GM23338 (cell line): ENCODE data around the gene RCVRN. TPM values are rescaled to one million over a fixed set of nuclear protein-coding genes. Genes with fewer than 3 reads are reported as not detected.

Source experiments
- ATAC-seq: fragments of 200-7000 bp; cut with Tn5 transposase; 3 replicates; pipeline ENCODE4 v1.9.1; 2020
- DNase-seq: peaks from one replicate; pipeline ENCODE4 v3.0.0-alpha.2; 2015; ENCODE audit warnings: low spot score
- H2AFZ ChIP-seq: fragments of 200-600 bp; sonication (generic); 2 replicates; pipeline ENCODE4 v1.8.0; 2016; ENCODE audit warnings: antibody characterized with exemption, mild to moderate bottlenecking, moderate library complexity
- H3F3A ChIP-seq: fragments of 200-600 bp; sonication (generic); replicated peaks from 2 replicates; pipeline ENCODE4 v1.8.0; 2017; ENCODE audit warnings: antibody characterized with exemption, mixed run types, low read depth
- H3K27ac ChIP-seq: fragments of 200-600 bp; sonication (generic); 2 replicates; pipeline ENCODE4 v1.6.1; 2016; ENCODE audit warnings: low read depth
- H3K27me3 ChIP-seq: fragments of 200-600 bp; sonication (generic); 2 replicates; pipeline ENCODE4 v1.8.0; 2016; ENCODE audit warnings: mild to moderate bottlenecking, mixed run types, moderate library complexity; ENCODE audit not compliant: insufficient read depth
- H3K36me3 ChIP-seq: fragments of 200-600 bp; sonication (generic); 2 replicates; pipeline ENCODE4 v1.8.0; 2016; ENCODE audit warnings: mild to moderate bottlenecking; ENCODE audit not compliant: insufficient read depth
- H3K4me1 ChIP-seq: fragments of 200-600 bp; sonication (generic); 2 replicates; pipeline ENCODE4 v1.8.0; 2016; ENCODE audit warnings: mild to moderate bottlenecking, moderate library complexity; ENCODE audit not compliant: insufficient read depth
- H3K4me2 ChIP-seq: fragments of 200-600 bp; sonication (generic); 2 replicates; pipeline ENCODE4 v1.7.1; 2017; ENCODE audit warnings: mixed run types
- H3K4me3 ChIP-seq: fragments of 200-600 bp; sonication (generic); 2 replicates; pipeline ENCODE4 v1.6.1; 2016; ENCODE audit warnings: mixed run types
- H3K79me2 ChIP-seq: fragments of 200-600 bp; sonication (generic); replicated peaks from 2 replicates; pipeline ENCODE4 v1.8.0; 2017; ENCODE audit warnings: mild to moderate bottlenecking; ENCODE audit not compliant: insufficient read depth
- H3K9me2 ChIP-seq: fragments of 200-600 bp; sonication (generic); 2 replicates; pipeline ENCODE4 v1.8.0; 2017; ENCODE audit not compliant: insufficient read depth
- H4K20me1 ChIP-seq: fragments of 200-600 bp; sonication (generic); replicated peaks from 2 replicates; pipeline ENCODE4 v1.8.0; 2017; ENCODE audit warnings: mild to moderate bottlenecking; ENCODE audit not compliant: insufficient read depth
- H3K27ac Mint-ChIP-seq: 2 replicates; pipeline ENCODE4 v1.8.0; 2020; ENCODE audit warnings: inconsistent platforms, mild to moderate bottlenecking, moderate library complexity, mixed read lengths
- H3K27me3 Mint-ChIP-seq: 3 replicates; pipeline ENCODE4 v1.8.0; 2022; ENCODE audit warnings: low read depth, mild to moderate bottlenecking, moderate library complexity, mixed read lengths, inconsistent platforms; ENCODE audit not compliant: insufficient read depth, poor library complexity
- H3K36me3 Mint-ChIP-seq: 3 replicates; pipeline ENCODE4 v1.8.0; 2021; ENCODE audit warnings: low read depth, mild to moderate bottlenecking, inconsistent platforms, moderate library complexity, mixed read lengths
- H3K4me1 Mint-ChIP-seq: 3 replicates; pipeline ENCODE4 v1.8.0; 2020; ENCODE audit warnings: mild to moderate bottlenecking, inconsistent platforms, mixed read lengths
- H3K4me3 Mint-ChIP-seq: 3 replicates; pipeline ENCODE4 v1.8.0; 2021; ENCODE audit warnings: moderate library complexity, mild to moderate bottlenecking, inconsistent platforms, mixed read lengths
- H3K9me3 Mint-ChIP-seq: 3 replicates; pipeline ENCODE4 v1.8.0; 2020; ENCODE audit warnings: moderate library complexity, mild to moderate bottlenecking, inconsistent platforms, mixed read lengths
- CREB1 ChIP-seq: fragments of 250-450 bp; sonication (Bioruptor Pico); IDR thresholded peaks from 2 replicates; pipeline ENCODE4 v1.5.0; 2020; ENCODE audit warnings: low read depth, mild to moderate bottlenecking, moderate library complexity
- CTCF ChIP-seq, 2 experiments: fragments of 200-600 bp in 1 of 2; sonication (generic) in 1 of 2; conservative IDR thresholded peaks; 2 replicates each; pipeline versions ENCODE4 v1.5.1 to v1.6.1; 2016 to 2017; ENCODE audit warnings: antibody characterized with exemption in 2 of 2, low read depth in 2 of 2, mild to moderate bottlenecking in 2 of 2, moderate library complexity in 1 of 2
- ETS1 ChIP-seq: IDR thresholded peaks from 2 replicates; pipeline ENCODE4 v1.6.1; 2016; ENCODE audit warnings: antibody characterized with exemption
- EZH2 ChIP-seq: fragments of 200-600 bp; sonication (generic); IDR thresholded peaks from one replicate; pipeline ENCODE4 v1.8.0; 2017; ENCODE audit warnings: antibody characterized with exemption, mild to moderate bottlenecking, low read depth; ENCODE audit not compliant: unreplicated experiment
- JUNB ChIP-seq: IDR thresholded peaks from one replicate; pipeline ENCODE4 v1.6.1; 2016; ENCODE audit warnings: antibody characterized with exemption; ENCODE audit not compliant: unreplicated experiment
- NANOG ChIP-seq: IDR thresholded peaks from 2 replicates; pipeline ENCODE4 v1.6.1; 2016; ENCODE audit warnings: antibody characterized with exemption, borderline replicate concordance
- ZNF462 ChIP-seq: fragments of 250-450 bp; sonication (Bioruptor Pico); IDR thresholded peaks from 2 replicates; pipeline ENCODE4 v1.5.0; 2020; ENCODE audit warnings: mild to moderate bottlenecking, moderate library complexity
- polyA plus RNA-seq: library from polyadenylated mRNA; unstranded; fragments of >200 nt; fragmentation: Nextera tagmentation; extraction: Ambion mirVana; gene quantifications from 2 replicates; pipeline ENCODE4 v1.2.1, GENCODE V29; 2016
- total RNA-seq: library from RNA; depleted of rRNA; stranded (reverse); fragments of >200 nt; shearing (Covaris generic); gene quantifications from 2 replicates; pipeline ENCODE4 v1.2.3, GENCODE V29; 2014

The RCVRN gene
- total and polyA plus RNA-seq, 2 experiments from 2014 or later = not detected

- no peak for TF ChIP-seq CTCF (conservative IDR thresholded peaks at IDR 0.05; ENCODE audit: low read depth in 2 of 2)
- no peak for TF ChIP-seq EZH2
- TF ChIP-seq NANOG = no peak
- TF ChIP-seq CREB1 (CRISPR knock-in tag) = no peak
- no peak for TF ChIP-seq JUNB
- TF ChIP-seq ZNF462 = no peak
Observed at GRCh38 chr17:9940841-9941240, 35.8 kb upstream of the RCVRN start (continued).

GRCh38 chr17:9938764-9939163 lies 33.7 kb upstream of the RCVRN start:
- no peaks in the 10 kb centered on the region for H3K9me2 ChIP-seq
- peaks cover 8% of the 10 kb centered on the region; the same call in 2 of the 3 replicates for H3K36me3 Mint-ChIP-seq
- no peaks in the 10 kb centered on the region; the same call in 2 of the 3 replicates for H3K9me3 Mint-ChIP-seq
- TF ChIP-seq ETS1 (no peak), JUNB (no peak), ZNF462 (no peak)

More at GRCh38 chr17:9938764-9939163, 33.7 kb upstream of the RCVRN start:
- no peaks in the 10 kb centered on the region for H4K20me1 ChIP-seq
- ATAC-seq (no peak), DNase-seq (no peak)
- no peaks in the 10 kb centered on the region for H3K27me3 ChIP-seq
- H3K4me1 ChIP-seq = no peaks in the 10 kb centered on the region
- H3K79me2 ChIP-seq = no peaks in the 10 kb centered on the region
- H3K4me1 Mint-ChIP-seq = no peaks in the 10 kb centered on the region
- no peak overlapping the region for H2AFZ ChIP-seq
- H3F3A ChIP-seq = no peaks in the 10 kb centered on the region
- H3K36me3 ChIP-seq = no peaks in the 10 kb centered on the region
- no peak overlapping the region for H3K27ac Mint-ChIP-seq
- H3K4me2 ChIP-seq = no peak overlapping the region
- H3K4me3 ChIP-seq = no peak overlapping the region
- H3K27ac ChIP-seq = no peak overlapping the region
- H3K27me3 Mint-ChIP-seq = peaks cover 3% of the 10 kb centered on the region
- H3K4me3 Mint-ChIP-seq = no peak overlapping the region
